ENCODE measurements around the gene LMX1A.

GRCh38 chr1:165240492-165240891, 116.0 kb downstream of the LMX1A start:
- TF ChIP-seq POLR2A (IDR thresholded peaks at IDR 0.05) = no peak
- no peak for TF ChIP-seq CTCF (IDR thresholded peaks at IDR 0.05)

All from sigmoid colon (tissue), 3 donors.